SK-N-SH treated with all-trans-retinoic acid at 6 μM for 48 hours (cell line): ENCODE measurements around the gene SMAD5.

Experiments
- ATAC-seq: fragments of 200-7000 bp; cut with Tn5 transposase; 3 replicates; pipeline ENCODE4 v1.9.1; 2020; ENCODE audit warnings: mild to moderate bottlenecking, moderate library complexity
- ARNTL ChIP-seq: fragments of 450-650 bp; formaldehyde crosslinking; IDR thresholded peaks from 2 replicates; pipeline ENCODE4 v1.5.0; 2020; ENCODE audit warnings: low read depth, mild to moderate bottlenecking, moderate library complexity, borderline replicate concordance
- BACH2 ChIP-seq: fragments of 250-450 bp; sonication (Bioruptor Pico); IDR thresholded peaks from 2 replicates; pipeline ENCODE4 v1.9.0; 2021; ENCODE audit warnings: mild to moderate bottlenecking, borderline replicate concordance
- CSDC2 ChIP-seq: fragments of 250-450 bp; sonication (Bioruptor Pico); IDR thresholded peaks from 2 replicates; pipeline ENCODE4 v1.5.0; 2020; ENCODE audit warnings: mild to moderate bottlenecking, moderate library complexity
- ESRRG ChIP-seq: fragments of 250-450 bp; sonication (Bioruptor Pico); IDR thresholded peaks from 2 replicates; pipeline ENCODE4 v1.6.1; 2021; ENCODE audit warnings: mild to moderate bottlenecking
- ISL1 ChIP-seq: fragments of 250-450 bp; sonication (Bioruptor Pico); IDR thresholded peaks from 2 replicates; pipeline ENCODE4 v2.1.2; 2022; ENCODE audit warnings: mild to moderate bottlenecking, moderate library complexity
- OSR1 ChIP-seq: fragments of 250-450 bp; sonication (Bioruptor Pico); IDR thresholded peaks from 2 replicates; pipeline ENCODE4 v1.8.0; 2022; ENCODE audit warnings: moderate library complexity, mild to moderate bottlenecking, inconsistent platforms
- PPARA ChIP-seq: fragments of 250-450 bp; sonication (Bioruptor Pico); IDR thresholded peaks from 2 replicates; pipeline ENCODE4 v1.5.0; 2020; ENCODE audit warnings: mild to moderate bottlenecking, borderline replicate concordance
- RARB ChIP-seq: fragments of 250-450 bp; sonication (Bioruptor Pico); IDR thresholded peaks from 2 replicates; pipeline ENCODE4 v1.8.0; 2021; ENCODE audit warnings: mild to moderate bottlenecking, moderate library complexity
- SNAI2 ChIP-seq: fragments of 250-450 bp; sonication (Bioruptor Pico); IDR thresholded peaks from 2 replicates; pipeline ENCODE4 v1.5.0; 2020; ENCODE audit warnings: mild to moderate bottlenecking, moderate library complexity
- TOX ChIP-seq: fragments of 250-450 bp; sonication (Bioruptor Pico); IDR thresholded peaks from 2 replicates; pipeline ENCODE4 v1.8.0; 2021; ENCODE audit warnings: mild to moderate bottlenecking, moderate library complexity, borderline replicate concordance
- ZC3H10 ChIP-seq: fragments of 250-450 bp; sonication (Bioruptor Pico); IDR thresholded peaks from 2 replicates; pipeline ENCODE4 v1.5.1; 2021; ENCODE audit warnings: mild to moderate bottlenecking, moderate library complexity
- ZFP3 ChIP-seq: fragments of 250-450 bp; sonication (Bioruptor Pico); IDR thresholded peaks from 2 replicates; pipeline ENCODE4 v1.5.0; 2020; ENCODE audit warnings: mild to moderate bottlenecking, moderate library complexity
- ZNF565 ChIP-seq: fragments of 450-650 bp; formaldehyde crosslinking; conservative IDR thresholded peaks from 2 replicates; pipeline ENCODE4 v1.5.0; 2020; ENCODE audit warnings: low read depth, mild to moderate bottlenecking, moderate library complexity
- ZNF70 ChIP-seq: fragments of 450-650 bp; formaldehyde crosslinking; IDR thresholded peaks from 2 replicates; pipeline ENCODE4 v1.5.0; 2020; ENCODE audit warnings: mild to moderate bottlenecking, moderate library complexity
- ZNF8 ChIP-seq: fragments of 450-650 bp; formaldehyde crosslinking; IDR thresholded peaks from 2 replicates; pipeline ENCODE4 v1.5.0; 2020; ENCODE audit warnings: mild to moderate bottlenecking, moderate library complexity
- TF ChIP-seq, protein P1 (sequence below): fragments of 250-450 bp; sonication (Bioruptor Pico); IDR thresholded peaks from 2 replicates; pipeline ENCODE4 v1.5.1; 2021; ENCODE audit warnings: mild to moderate bottlenecking, moderate library complexity
- TF ChIP-seq, protein P2 (sequence below): fragments of 250-450 bp; sonication (Bioruptor Pico); IDR thresholded peaks from 2 replicates; pipeline ENCODE4 v1.8.0; 2021; ENCODE audit warnings: low read depth, mild to moderate bottlenecking, moderate library complexity, borderline replicate concordance
- TF ChIP-seq, protein P3 (sequence below): fragments of 250-450 bp; sonication (Bioruptor Pico); IDR thresholded peaks from 2 replicates; pipeline ENCODE4 v1.5.1; 2020; ENCODE audit warnings: low read depth, mild to moderate bottlenecking, moderate library complexity
- TF ChIP-seq, protein P4 (sequence below): fragments of 250-450 bp; sonication (Bioruptor Pico); IDR thresholded peaks from 2 replicates; pipeline ENCODE4 v1.5.0; 2020; ENCODE audit warnings: mild to moderate bottlenecking, moderate library complexity
- TF ChIP-seq, protein P5 (sequence below): fragments of 250-450 bp; sonication (Bioruptor Pico); IDR thresholded peaks from 2 replicates; pipeline ENCODE4 v1.8.0; 2020; ENCODE audit warnings: mild to moderate bottlenecking, moderate library complexity, borderline replicate concordance

Gene SMAD5

DNA sequence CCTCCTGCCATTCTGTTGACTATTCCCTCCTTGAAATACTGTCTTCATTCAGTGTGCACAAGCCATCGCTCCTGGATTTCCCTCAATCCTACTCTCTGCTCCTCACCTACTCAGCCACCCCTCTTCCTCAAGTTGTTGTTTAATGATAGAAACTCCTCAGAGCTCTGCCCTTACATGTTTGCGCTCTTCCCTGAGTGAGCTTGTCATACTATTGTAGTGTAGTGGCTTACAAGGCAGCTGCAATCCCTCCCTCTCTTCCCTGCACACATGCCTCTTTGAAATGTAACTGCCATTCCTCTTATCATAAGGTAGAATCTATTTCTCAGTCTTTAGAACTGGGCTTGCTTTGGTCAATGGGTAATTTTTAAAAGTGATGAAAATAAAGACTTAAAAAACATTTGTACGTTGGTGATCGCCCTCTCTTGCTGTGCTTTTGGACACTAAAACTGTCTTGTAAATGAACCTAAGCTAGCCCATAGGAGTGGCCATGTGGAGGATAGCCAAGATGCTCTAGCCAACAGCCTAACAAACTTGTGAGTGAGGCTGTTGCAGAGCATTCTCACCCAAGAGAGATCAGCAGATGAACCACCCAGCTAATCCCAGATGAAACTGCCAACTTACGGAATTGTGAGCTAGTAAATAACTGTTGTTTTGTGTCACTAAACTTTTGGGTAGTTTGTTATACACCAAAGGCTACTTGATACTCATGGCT lies 18.1 kb upstream of the SMAD5 start:
- no peak for ATAC-seq
- TF ChIP-seq RARB (no peak), ZNF8 (CRISPR knock-in tag) (no peak), ZFP3 (CRISPR knock-in tag) (no peak), CSDC2 (no peak), BACH2 (CRISPR knock-in tag) (no peak), ISL1 (CRISPR knock-in tag) (no peak), TOX (CRISPR knock-in tag) (no peak), ZC3H10 (CRISPR knock-in tag) (no peak), OSR1 (CRISPR knock-in tag) (no peak), SNAI2 (CRISPR knock-in tag) (no peak), ARNTL (CRISPR knock-in tag) (no peak), PPARA (no peak), ZNF565 (CRISPR knock-in tag) (no peak), ESRRG (CRISPR knock-in tag) (no peak)
- TF ChIP-seq, protein P1, sequence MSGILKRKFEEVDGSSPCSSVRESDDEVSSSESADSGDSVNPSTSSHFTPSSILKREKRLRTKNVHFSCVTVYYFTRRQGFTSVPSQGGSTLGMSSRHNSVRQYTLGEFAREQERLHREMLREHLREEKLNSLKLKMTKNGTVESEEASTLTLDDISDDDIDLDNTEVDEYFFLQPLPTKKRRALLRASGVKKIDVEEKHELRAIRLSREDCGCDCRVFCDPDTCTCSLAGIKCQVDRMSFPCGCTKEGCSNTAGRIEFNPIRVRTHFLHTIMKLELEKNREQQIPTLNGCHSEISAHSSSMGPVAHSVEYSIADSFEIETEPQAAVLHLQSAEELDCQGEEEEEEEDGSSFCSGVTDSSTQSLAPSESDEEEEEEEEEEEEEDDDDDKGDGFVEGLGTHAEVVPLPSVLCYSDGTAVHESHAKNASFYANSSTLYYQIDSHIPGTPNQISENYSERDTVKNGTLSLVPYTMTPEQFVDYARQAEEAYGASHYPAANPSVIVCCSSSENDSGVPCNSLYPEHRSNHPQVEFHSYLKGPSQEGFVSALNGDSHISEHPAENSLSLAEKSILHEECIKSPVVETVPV (CRISPR knock-in tag) = no peak
- TF ChIP-seq, protein P2, sequence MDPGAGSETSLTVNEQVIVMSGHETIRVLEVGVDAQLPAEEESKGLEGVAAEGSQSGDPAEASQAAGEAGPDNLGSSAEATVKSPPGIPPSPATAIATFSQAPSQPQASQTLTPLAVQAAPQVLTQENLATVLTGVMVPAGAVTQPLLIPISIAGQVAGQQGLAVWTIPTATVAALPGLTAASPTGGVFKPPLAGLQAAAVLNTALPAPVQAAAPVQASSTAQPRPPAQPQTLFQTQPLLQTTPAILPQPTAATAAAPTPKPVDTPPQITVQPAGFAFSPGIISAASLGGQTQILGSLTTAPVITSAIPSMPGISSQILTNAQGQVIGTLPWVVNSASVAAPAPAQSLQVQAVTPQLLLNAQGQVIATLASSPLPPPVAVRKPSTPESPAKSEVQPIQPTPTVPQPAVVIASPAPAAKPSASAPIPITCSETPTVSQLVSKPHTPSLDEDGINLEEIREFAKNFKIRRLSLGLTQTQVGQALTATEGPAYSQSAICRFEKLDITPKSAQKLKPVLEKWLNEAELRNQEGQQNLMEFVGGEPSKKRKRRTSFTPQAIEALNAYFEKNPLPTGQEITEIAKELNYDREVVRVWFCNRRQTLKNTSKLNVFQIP = no peak
- TF ChIP-seq, protein P3, sequence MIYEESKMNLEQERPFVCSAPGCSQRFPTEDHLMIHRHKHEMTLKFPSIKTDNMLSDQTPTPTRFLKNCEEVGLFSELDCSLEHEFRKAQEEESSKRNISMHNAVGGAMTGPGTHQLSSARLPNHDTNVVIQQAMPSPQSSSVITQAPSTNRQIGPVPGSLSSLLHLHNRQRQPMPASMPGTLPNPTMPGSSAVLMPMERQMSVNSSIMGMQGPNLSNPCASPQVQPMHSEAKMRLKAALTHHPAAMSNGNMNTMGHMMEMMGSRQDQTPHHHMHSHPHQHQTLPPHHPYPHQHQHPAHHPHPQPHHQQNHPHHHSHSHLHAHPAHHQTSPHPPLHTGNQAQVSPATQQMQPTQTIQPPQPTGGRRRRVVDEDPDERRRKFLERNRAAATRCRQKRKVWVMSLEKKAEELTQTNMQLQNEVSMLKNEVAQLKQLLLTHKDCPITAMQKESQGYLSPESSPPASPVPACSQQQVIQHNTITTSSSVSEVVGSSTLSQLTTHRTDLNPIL (CRISPR knock-in tag) = no peak

DNA sequence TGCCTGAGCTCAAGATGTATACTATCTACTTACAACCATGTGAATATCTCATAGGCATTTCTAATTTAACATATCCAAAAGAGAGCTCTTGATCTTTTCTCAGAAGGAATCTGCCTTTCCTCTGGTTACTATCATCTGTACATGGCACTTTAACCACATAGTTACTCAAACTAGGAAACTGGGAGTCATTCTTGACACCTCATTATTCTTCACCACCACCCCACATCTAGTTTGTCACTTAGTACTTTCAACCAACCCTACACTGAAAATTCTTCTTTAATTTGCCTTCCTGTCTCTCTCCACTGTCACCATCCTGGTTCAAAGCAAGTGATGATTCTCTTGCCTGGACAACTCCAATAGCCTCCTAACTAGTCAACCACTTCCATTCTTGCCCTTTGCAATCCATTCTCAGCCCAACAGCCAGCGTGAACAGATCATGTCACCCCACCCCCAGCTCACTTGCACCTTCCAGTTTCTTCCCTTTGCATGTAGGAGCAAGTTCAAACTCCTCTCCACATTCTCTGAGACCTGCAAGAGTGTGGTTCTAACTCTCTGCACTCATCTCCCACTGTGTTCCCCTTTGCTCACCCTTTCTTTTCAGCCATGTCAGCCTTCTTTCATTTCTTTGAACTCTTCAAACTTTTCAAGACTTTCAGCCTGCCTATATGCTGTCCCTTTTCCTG lies 17.3 kb upstream of the SMAD5 start:
- ATAC-seq = no peak
- TF ChIP-seq, protein P1 (CRISPR knock-in tag) = no peak
- TF ChIP-seq ZC3H10 (CRISPR knock-in tag) (no peak), ESRRG (CRISPR knock-in tag) (no peak), ISL1 (CRISPR knock-in tag) (no peak), PPARA (no peak), ZNF70 (no peak)
- TF ChIP-seq, protein P4, sequence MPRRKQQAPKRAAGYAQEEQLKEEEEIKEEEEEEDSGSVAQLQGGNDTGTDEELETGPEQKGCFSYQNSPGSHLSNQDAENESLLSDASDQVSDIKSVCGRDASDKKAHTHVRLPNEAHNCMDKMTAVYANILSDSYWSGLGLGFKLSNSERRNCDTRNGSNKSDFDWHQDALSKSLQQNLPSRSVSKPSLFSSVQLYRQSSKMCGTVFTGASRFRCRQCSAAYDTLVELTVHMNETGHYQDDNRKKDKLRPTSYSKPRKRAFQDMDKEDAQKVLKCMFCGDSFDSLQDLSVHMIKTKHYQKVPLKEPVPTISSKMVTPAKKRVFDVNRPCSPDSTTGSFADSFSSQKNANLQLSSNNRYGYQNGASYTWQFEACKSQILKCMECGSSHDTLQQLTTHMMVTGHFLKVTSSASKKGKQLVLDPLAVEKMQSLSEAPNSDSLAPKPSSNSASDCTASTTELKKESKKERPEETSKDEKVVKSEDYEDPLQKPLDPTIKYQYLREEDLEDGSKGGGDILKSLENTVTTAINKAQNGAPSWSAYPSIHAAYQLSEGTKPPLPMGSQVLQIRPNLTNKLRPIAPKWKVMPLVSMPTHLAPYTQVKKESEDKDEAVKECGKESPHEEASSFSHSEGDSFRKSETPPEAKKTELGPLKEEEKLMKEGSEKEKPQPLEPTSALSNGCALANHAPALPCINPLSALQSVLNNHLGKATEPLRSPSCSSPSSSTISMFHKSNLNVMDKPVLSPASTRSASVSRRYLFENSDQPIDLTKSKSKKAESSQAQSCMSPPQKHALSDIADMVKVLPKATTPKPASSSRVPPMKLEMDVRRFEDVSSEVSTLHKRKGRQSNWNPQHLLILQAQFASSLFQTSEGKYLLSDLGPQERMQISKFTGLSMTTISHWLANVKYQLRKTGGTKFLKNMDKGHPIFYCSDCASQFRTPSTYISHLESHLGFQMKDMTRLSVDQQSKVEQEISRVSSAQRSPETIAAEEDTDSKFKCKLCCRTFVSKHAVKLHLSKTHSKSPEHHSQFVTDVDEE (CRISPR knock-in tag) = no peak

DNA sequence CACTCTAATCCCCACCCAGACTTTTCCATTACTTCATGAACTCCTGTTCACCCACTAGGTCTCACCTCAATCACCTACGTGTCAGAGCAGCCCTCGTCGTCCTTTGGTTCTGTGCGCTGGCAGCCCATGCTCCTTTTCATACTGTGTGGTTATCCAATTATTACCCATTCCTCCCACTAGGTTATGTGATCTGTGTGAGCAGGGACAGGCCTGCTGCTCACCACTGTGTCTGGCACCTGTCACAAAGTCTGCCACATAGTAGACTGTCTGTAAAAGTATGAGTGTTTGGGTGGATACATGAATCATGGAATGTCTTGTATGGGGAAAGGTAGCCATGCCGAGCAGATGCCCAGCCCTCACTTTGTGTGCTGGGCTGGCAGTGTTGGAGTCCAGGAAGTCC lies 12.1 kb upstream of the SMAD5 start:
- peak; percentile 47; the same call in 2 of the 3 replicates for ATAC-seq
- TF ChIP-seq BACH2 (CRISPR knock-in tag) (no peak), CSDC2 (no peak), PPARA (no peak), ZFP3 (CRISPR knock-in tag) (no peak), RARB (no peak)
- TF ChIP-seq, protein P5, sequence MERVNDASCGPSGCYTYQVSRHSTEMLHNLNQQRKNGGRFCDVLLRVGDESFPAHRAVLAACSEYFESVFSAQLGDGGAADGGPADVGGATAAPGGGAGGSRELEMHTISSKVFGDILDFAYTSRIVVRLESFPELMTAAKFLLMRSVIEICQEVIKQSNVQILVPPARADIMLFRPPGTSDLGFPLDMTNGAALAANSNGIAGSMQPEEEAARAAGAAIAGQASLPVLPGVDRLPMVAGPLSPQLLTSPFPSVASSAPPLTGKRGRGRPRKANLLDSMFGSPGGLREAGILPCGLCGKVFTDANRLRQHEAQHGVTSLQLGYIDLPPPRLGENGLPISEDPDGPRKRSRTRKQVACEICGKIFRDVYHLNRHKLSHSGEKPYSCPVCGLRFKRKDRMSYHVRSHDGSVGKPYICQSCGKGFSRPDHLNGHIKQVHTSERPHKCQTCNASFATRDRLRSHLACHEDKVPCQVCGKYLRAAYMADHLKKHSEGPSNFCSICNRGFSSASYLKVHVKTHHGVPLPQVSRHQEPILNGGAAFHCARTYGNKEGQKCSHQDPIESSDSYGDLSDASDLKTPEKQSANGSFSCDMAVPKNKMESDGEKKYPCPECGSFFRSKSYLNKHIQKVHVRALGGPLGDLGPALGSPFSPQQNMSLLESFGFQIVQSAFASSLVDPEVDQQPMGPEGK (CRISPR knock-in tag) = no peak
- TF ChIP-seq, protein P1 (CRISPR knock-in tag) = no peak
- TF ChIP-seq, protein P3 (CRISPR knock-in tag) = no peak
